Suppressor macrophage treated with lipopolysaccharide for 1 hour (primary cell): ENCODE measurements around the gene CIITA.
"Not testable (repeated sequence)": the region's sequence is repeated elsewhere in the genome, so short reads cannot be mapped to it uniquely, and the experiment has no call there.

Experiments
- DNase-seq, 3 donors: peaks; one replicate each; pipeline ENCODE4 v3.0.0-alpha.2; 2020 to 2022

CIITA gene

GRCh38 chr16:10920726-10921427 is 43.9 kb downstream of the CIITA start:
- no peak for DNase-seq

GRCh38 chr16:10921536-10922327 is 44.7 kb downstream of the CIITA start:
- DNase-seq = peak in 1 of 3 donors; percentile 36

- peak; percentile 59 to 76 (median 76) for DNase-seq
These were observed 45.5 kb downstream of the CIITA start for GRCh38 chr16:10922328-10923145.

GRCh38 chr16:10923146-10923649 is 46.2 kb downstream of the CIITA start:
- no peak for DNase-seq

GRCh38 chr16:10923650-10924214 is 46.7 kb downstream of the CIITA start:
- DNase-seq = no peak

- DNase-seq = not testable (repeated sequence)
These were observed 48.3 kb downstream of the CIITA start for GRCh38 chr16:10925285-10925684.

- no peak for DNase-seq
These were observed 49.1 kb downstream of the CIITA start for GRCh38 chr16:10926094-10926493.

GRCh38 chr16:10926867-10927266 is 49.9 kb downstream of the CIITA start:
- DNase-seq = no peak

GRCh38 chr16:10927497-10928112 is 50.6 kb downstream of the CIITA start:
- no peak for DNase-seq

GRCh38 chr16:10929097-10929496 is 52.1 kb downstream of the CIITA start:
- DNase-seq = not testable (repeated sequence)

- DNase-seq = no peak
These were observed 53.1 kb downstream of the CIITA start for GRCh38 chr16:10929853-10930754.

- no peak for DNase-seq
These were observed 53.7 kb downstream of the CIITA start for GRCh38 chr16:10930755-10931093.

GRCh38 chr16:10931134-10931533 is 54.1 kb downstream of the CIITA start:
- no peak for DNase-seq

GRCh38 chr16:10931977-10932632 is 55.1 kb downstream of the CIITA start:
- DNase-seq = no peak

GRCh38 chr16:10932959-10933710 is 56.1 kb downstream of the CIITA start:
- no peak for DNase-seq

GRCh38 chr16:10933865-10934264 is 56.9 kb downstream of the CIITA start:
- no peak for DNase-seq

GRCh38 chr16:10934325-10935107 is 57.5 kb downstream of the CIITA start:
- no peak for DNase-seq

GRCh38 chr16:10935226-10935915 is 58.4 kb downstream of the CIITA start:
- no peak for DNase-seq
